ENCODE measurements around the gene COX7C.

COX7C gene

DNA sequence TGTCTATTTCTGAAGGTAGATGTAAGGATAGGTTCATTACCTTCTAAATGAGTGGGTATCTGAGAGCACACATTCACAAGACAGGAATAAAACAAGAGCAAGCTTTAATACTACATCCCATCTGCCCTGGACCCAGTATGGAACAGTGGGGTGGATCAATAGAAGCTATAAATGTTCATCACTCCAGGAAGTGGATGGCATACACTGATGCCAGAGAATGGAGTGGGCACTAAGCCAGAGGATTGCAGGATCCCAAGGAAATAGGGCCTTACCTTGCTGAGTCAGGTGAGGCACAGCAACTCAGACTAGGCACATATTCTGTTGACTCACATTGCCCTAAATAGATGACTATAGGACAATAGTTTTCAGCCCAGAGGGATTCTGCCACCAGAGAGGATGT is 21.3 kb upstream of the COX7C start:
- TF ChIP-seq HDGF (IDR thresholded peaks at IDR 0.05; ENCODE audit: borderline replicate concordance) (no peak), ZNF384 (IDR thresholded peaks at IDR 0.05) (no peak), FOXA1 (IDR thresholded peaks at IDR 0.05) (no peak), FOXM1 (IDR thresholded peaks at IDR 0.05; ENCODE audit: borderline replicate concordance) (no peak), CTBP1 (IDR thresholded peaks at IDR 0.05; ENCODE audit: borderline replicate concordance) (no peak), ARNT (IDR thresholded peaks at IDR 0.05) (no peak), ELF4 (IDR thresholded peaks at IDR 0.05) (no peak), NFRKB (IDR thresholded peaks at IDR 0.05) (no peak), TARDBP (IDR thresholded peaks at IDR 0.05) (no peak), SUZ12 (IDR thresholded peaks at IDR 0.05) (no peak), FOXK2 (IDR thresholded peaks at IDR 0.05) (no peak), L3MBTL2 (conservative IDR thresholded peaks at IDR 0.05) (no peak)
- CTCF ChIA-PET = no interaction called here
- POLR2A ChIA-PET = no interaction called here
- DNase-seq (ENCODE audit: extremely low spot score) = no peak

DNA sequence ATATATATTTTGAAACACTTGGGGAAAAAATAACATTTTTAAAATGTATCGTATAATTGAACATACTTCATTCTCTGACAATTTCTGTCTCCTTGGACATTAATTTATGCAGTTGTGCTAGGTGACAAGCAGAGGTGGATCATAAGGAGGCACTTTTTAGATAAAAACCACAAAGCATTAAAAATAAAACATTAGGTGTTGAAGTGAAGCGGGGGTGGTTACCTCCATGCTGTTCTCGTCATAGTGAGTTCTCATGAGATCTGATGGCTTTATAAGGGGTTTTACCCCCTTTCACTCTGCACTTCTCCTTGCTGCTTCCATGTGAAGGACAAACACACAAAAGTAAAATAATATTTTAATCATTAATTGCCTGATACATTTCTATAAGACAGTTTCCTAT is 11.9 kb upstream of the COX7C start:
- CTCF ChIA-PET = no interaction called here
- TF ChIP-seq, protein P1, sequence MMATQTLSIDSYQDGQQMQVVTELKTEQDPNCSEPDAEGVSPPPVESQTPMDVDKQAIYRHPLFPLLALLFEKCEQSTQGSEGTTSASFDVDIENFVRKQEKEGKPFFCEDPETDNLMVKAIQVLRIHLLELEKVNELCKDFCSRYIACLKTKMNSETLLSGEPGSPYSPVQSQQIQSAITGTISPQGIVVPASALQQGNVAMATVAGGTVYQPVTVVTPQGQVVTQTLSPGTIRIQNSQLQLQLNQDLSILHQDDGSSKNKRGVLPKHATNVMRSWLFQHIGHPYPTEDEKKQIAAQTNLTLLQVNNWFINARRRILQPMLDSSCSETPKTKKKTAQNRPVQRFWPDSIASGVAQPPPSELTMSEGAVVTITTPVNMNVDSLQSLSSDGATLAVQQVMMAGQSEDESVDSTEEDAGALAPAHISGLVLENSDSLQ (IDR thresholded peaks at IDR 0.05) = no peak
- TF ChIP-seq NFRKB (IDR thresholded peaks at IDR 0.05) (no peak), LEF1 (IDR thresholded peaks at IDR 0.05; ENCODE audit: borderline replicate concordance) (no peak), L3MBTL2 (conservative IDR thresholded peaks at IDR 0.05) (no peak), CTBP1 (IDR thresholded peaks at IDR 0.05; ENCODE audit: borderline replicate concordance) (no peak), FOXA1 (IDR thresholded peaks at IDR 0.05) (no peak), FOXK2 (IDR thresholded peaks at IDR 0.05) (no peak), SP1 (IDR thresholded peaks at IDR 0.05) (no peak), FOXM1 (IDR thresholded peaks at IDR 0.05; ENCODE audit: borderline replicate concordance) (no peak), SUZ12 (IDR thresholded peaks at IDR 0.05) (no peak)
- DNase-seq (ENCODE audit: extremely low spot score) = no peak
- POLR2A ChIA-PET = no interaction called here

GRCh38 chr5:86613455-86613854 is 4.3 kb upstream of the COX7C start:
- TF ChIP-seq, protein P1 (IDR thresholded peaks at IDR 0.05) = no peak
- no peak for TF ChIP-seq L3MBTL2 (conservative IDR thresholded peaks at IDR 0.05)
- TF ChIP-seq FOXK2 (IDR thresholded peaks at IDR 0.05) = no peak
- no peak for TF ChIP-seq ARNT (IDR thresholded peaks at IDR 0.05)
- no peak for TF ChIP-seq CTBP1 (IDR thresholded peaks at IDR 0.05; ENCODE audit: borderline replicate concordance)
- TF ChIP-seq ELF4 (IDR thresholded peaks at IDR 0.05) = no peak
- DNase-seq (ENCODE audit: extremely low spot score) = no peak
- ChIA-PET CTCF (no interaction called here), POLR2A (no interaction called here)

GRCh38 chr5:86617309-86617755 is 409 bp upstream of the COX7C start:
- POLR2A ChIA-PET = no interaction called here
- CTCF ChIA-PET = no interaction called here
- DNase-seq (ENCODE audit: extremely low spot score) = no peak
- TF ChIP-seq L3MBTL2 (conservative IDR thresholded peaks at IDR 0.05) (0 out of 2 replicates have a peak, but pooled peaks have one; percentile 30), FOXA1 (IDR thresholded peaks at IDR 0.05) (no peak)

DNA sequence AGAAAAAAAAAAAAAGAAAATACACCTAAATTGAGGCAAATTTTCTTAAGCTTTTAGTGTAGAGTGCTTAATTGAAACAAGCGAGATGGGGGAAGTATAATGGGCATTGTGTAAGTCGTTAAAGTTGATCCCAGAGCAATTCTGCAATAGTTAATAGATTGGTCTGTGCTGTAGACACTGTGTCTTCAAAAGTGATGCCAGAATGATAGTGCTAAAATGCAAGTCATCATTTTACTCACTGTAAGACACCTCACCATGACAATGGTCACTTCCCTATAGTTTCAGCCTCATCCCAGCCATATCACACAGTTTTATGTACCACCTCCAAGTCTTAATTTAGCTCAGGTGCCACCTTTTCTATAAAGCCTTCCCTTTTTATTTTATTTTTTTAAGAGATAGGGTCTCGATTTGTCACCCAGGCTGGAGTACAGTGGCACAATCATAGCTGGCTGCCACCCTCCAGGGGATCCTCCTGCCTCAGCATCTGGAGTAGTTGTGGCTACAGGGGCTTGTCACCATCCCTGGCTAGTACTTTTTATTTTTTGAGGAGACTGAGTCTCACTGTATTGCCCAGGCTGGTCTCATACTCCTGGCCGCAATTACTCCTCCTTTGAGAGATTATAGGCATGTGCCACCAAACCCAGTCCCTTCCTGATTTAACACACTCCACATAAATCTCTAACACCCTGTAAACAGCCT is 6.2 kb downstream of the COX7C start:
- ChIA-PET POLR2A (no interaction called here), CTCF (no interaction called here)
- no peak for DNase-seq (ENCODE audit: extremely low spot score)
- TF ChIP-seq FOXK2 (IDR thresholded peaks at IDR 0.05) (no peak), FOXM1 (IDR thresholded peaks at IDR 0.05; ENCODE audit: borderline replicate concordance) (no peak), ELF4 (IDR thresholded peaks at IDR 0.05) (no peak), SP1 (IDR thresholded peaks at IDR 0.05) (no peak), SUZ12 (IDR thresholded peaks at IDR 0.05) (no peak), L3MBTL2 (conservative IDR thresholded peaks at IDR 0.05) (no peak), FOXA1 (IDR thresholded peaks at IDR 0.05) (no peak), ZNF384 (IDR thresholded peaks at IDR 0.05) (no peak), TARDBP (IDR thresholded peaks at IDR 0.05) (no peak), CTBP1 (IDR thresholded peaks at IDR 0.05; ENCODE audit: borderline replicate concordance) (no peak), LEF1 (IDR thresholded peaks at IDR 0.05; ENCODE audit: borderline replicate concordance) (no peak), NFRKB (IDR thresholded peaks at IDR 0.05) (no peak), BHLHE40 (IDR thresholded peaks at IDR 0.05; ENCODE audit: borderline replicate concordance) (no peak), ARNT (IDR thresholded peaks at IDR 0.05) (no peak), HDGF (IDR thresholded peaks at IDR 0.05; ENCODE audit: borderline replicate concordance) (no peak)
- TF ChIP-seq, protein P1 (IDR thresholded peaks at IDR 0.05) = no peak

DNA sequence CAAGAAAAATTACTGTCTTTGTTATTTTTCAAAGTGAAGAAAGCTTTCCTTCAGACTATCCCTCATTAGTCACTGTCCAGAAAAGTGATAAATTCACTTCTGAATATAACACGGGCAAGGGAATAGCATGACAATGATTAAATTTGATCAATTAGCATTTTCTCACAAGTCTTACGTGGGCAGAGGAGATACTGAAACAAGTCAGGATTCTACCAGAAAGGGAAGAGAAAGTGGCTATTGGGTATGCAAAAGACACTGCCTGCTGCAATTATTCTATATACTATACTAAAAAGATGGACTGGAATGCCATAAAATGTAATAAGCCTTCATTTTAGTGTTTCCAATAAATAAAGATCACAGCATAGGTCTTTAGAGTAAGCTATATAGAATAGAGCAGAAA is 7.4 kb downstream of the COX7C start:
- DNase-seq (ENCODE audit: extremely low spot score) = no peak
- ChIA-PET POLR2A (no interaction called here), CTCF (no interaction called here)
- no peak for TF ChIP-seq ELF4 (IDR thresholded peaks at IDR 0.05)
- TF ChIP-seq LEF1 (IDR thresholded peaks at IDR 0.05; ENCODE audit: borderline replicate concordance) = no peak
- TF ChIP-seq ARNT (IDR thresholded peaks at IDR 0.05) = no peak
- TF ChIP-seq FOXM1 (IDR thresholded peaks at IDR 0.05; ENCODE audit: borderline replicate concordance) = no peak
- TF ChIP-seq SUZ12 (IDR thresholded peaks at IDR 0.05) = no peak
- TF ChIP-seq CTBP1 (IDR thresholded peaks at IDR 0.05; ENCODE audit: borderline replicate concordance) = no peak
- no peak for TF ChIP-seq BHLHE40 (IDR thresholded peaks at IDR 0.05; ENCODE audit: borderline replicate concordance)
- TF ChIP-seq FOXK2 (IDR thresholded peaks at IDR 0.05) = no peak
- TF ChIP-seq SP1 (IDR thresholded peaks at IDR 0.05) = no peak
- TF ChIP-seq, protein P1 (IDR thresholded peaks at IDR 0.05) = no peak
- no peak for TF ChIP-seq NFRKB (IDR thresholded peaks at IDR 0.05)
